Measurements from ENCODE around the gene KCNQ1.

The KCNQ1 gene

DNA sequence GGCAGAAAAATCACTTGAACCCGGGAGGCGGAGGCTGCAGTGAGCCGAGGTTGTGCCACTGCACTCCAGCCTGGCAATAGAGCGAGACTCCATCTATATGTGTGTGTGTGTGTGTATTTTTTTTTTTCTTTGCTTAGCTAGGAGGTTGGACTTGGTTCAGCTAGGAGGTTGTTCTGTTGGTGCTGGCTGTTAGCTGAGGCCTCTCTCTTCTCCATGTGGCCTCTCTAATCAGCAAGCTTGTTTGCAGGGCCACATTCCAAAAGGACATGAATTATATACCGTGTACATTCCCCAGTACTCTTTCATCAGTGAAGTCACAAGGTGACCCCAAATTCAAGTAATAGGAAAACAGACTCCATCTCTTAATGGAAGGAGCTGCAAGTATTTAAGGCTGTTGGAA, 322.3 kb downstream of the KCNQ1 start:
- DNase-seq (ENCODE audit: extremely low read depth, low read depth) = no peak
- TF ChIP-seq, protein P1, sequence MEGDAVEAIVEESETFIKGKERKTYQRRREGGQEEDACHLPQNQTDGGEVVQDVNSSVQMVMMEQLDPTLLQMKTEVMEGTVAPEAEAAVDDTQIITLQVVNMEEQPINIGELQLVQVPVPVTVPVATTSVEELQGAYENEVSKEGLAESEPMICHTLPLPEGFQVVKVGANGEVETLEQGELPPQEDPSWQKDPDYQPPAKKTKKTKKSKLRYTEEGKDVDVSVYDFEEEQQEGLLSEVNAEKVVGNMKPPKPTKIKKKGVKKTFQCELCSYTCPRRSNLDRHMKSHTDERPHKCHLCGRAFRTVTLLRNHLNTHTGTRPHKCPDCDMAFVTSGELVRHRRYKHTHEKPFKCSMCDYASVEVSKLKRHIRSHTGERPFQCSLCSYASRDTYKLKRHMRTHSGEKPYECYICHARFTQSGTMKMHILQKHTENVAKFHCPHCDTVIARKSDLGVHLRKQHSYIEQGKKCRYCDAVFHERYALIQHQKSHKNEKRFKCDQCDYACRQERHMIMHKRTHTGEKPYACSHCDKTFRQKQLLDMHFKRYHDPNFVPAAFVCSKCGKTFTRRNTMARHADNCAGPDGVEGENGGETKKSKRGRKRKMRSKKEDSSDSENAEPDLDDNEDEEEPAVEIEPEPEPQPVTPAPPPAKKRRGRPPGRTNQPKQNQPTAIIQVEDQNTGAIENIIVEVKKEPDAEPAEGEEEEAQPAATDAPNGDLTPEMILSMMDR (IDR thresholded peaks at IDR 0.05; ENCODE audit: low read depth, low read length) = no peak

DNA sequence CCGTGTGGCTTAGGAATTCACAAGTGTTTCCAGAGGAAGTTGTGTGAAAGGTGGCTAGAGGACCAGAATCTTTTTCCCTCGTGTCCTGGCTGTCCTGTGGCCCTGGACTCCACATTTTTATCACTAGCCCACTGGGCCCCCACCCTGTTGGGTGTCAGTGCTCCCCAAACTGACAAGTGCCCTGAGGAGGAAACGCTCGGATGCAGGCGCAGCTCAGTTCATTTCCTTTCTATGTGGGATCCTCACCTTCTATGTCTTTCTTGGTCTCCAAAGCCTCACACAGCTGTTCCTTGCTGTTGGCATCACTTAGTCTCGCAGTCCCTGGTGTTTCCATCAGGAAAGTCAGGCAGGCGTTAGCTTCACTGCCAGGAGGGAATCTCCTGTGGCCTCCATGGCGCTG, 323.0 kb downstream of the KCNQ1 start:
- no peak for DNase-seq (ENCODE audit: extremely low read depth, low read depth)
- TF ChIP-seq, protein P1 (IDR thresholded peaks at IDR 0.05; ENCODE audit: low read depth, low read length) = no peak

DNA sequence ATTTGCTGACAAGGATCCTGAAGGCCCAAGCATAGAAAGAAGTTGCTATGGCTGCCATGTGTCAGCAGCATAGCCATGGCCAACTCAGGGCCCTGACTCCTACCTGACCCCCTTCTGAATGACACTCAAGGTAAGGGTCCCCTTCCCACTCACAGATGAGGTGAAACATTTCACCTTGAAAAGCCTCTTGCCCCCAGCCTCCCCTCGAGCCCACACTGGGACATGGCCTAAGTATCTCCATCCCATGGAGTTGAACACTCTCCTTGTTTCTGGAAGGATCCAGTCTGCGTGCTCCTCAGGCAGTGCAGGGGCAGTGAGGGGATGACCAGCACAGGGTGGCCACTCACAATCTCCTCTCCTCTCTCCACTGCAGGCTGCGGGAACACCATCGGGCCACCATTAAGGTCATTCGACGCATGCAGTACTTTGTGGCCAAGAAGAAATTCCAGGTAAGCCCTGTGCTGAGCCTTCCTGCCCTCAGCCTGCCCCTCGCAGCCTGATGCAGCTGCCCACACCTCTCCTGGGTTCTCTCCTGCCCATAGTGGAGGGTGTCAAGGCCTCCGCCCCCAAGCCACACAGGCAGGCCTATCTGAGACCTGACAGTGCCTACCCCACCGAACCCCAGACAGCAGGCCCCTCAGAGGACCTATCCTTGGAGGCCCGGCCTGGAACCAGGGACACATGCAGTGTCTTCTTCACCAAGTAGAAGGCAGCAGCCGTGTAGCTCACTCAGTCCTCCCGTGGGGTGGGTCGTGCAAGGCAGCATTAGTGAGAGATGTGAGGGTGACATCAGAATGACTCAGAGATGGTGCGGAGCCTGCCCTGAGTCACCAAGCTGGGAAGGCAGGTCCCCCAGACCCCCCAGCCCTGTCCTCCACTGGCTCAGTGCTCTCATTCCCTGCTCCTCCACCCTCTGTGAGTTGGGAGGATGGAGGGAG, 323.9 kb downstream of the KCNQ1 start:
- no peak for DNase-seq (ENCODE audit: extremely low read depth, low read depth)
- TF ChIP-seq, protein P1 (IDR thresholded peaks at IDR 0.05; ENCODE audit: low read depth, low read length) = no peak

DNA sequence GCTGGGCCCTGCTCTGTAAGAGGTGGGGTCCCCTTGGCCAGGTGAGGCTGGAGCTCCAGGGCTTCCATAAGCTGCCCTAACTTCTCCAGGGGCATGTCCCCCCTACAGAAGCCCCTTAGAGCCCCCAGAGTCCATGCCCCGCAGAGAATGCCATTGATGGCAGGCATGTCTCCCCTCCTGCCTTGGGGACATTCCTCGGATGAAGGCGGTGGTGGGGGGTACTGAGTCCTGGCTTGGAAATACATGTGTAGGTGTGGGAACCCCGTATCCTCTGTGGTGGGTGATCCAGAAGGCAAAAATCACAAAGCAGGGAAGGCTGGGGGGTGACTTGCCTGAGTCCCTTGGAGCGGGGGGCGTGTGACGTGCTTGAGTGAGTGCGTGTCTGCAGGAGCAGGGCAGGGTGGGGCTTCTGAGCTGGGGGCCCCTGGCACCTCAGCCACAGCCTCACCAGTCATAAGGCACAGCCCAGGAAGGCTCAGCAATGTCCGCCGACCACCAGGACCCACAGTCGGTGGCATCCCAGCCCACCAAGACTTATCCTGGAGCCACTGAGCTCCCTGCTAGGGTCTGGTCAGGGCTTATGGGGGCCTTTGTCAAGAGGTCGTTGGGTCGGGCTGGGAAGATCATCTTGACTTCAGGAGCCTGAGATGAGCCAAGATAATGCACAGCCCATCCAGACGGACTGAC, 324.7 kb downstream of the KCNQ1 start:
- no peak for DNase-seq (ENCODE audit: extremely low read depth, low read depth)
- TF ChIP-seq, protein P1 (IDR thresholded peaks at IDR 0.05; ENCODE audit: low read depth, low read length) = no peak

DNA sequence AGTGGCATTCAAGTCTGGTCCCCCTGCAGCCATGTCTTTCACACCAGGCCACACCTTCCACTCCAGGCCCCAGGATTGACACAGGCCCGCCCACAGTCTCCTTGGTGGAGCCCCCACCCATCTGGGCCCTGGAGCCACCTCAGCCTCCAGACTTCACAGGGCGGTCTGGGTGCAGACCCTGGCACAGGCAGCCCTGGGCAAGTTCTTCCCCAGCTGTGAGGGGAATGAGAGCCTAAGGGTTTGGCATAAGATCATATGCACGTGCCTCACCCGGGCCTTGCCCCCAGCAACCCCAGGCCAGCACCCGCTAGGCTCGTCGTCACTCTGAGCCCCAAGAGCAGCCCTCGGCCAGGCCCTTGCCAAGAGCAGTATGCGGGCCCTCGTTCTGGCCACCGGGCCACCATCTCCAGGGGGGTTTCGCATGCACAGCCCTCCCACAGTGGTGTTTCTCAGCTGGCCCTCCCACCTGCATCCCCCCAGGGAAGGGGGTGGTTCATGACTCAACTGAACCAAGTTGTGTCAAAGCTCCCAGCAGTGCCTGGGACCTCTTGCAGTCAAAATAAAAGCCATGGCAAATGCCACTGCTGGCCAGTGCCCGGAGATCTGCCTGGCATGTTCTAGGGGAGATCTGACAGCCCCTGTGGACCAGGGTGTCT, 325.4 kb downstream of the KCNQ1 start:
- no peak for DNase-seq (ENCODE audit: extremely low read depth, low read depth)
- TF ChIP-seq, protein P1 (IDR thresholded peaks at IDR 0.05; ENCODE audit: low read depth, low read length) = no peak

DNA sequence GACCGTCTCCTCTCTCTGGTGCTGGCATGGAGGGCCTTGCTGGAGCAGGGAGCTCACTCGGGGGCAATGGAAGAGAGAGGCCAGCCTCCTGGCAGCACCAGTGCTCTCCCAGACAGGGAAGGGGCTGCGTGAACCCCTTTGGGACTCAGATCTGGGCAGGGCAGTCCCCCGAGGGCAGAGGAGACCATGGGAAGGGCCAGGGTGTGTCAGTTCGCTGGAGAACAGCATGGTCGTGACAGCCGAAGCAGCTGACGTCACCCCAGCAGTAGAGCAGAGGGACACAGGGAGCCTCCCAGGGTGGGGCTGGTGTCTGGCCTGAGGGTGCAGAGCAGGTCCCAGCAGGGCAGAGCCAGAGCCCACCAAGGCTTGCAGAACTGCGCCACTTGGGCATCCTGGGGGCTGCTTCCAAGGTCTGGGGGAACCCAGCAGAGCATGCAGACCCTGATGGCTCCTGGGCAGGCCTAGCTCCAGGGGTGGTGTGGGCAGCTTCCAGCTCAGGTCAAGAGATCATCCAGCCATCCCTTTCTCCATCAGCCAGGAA, 326.0 kb downstream of the KCNQ1 start:
- TF ChIP-seq, protein P1 (IDR thresholded peaks at IDR 0.05; ENCODE audit: low read depth, low read length) = no peak
- no peak for DNase-seq (ENCODE audit: extremely low read depth, low read depth)
